Liver (tissue), 3 donors: Measurements from ENCODE around the gene FRRS1.

ENCODE experiments used
- EGR1 ChIP-seq, 2 donors: IDR thresholded peaks; 2 replicates each; pipeline ENCODE4 v1.6.1; 2016 to 2018; ENCODE audit warnings: antibody characterized with exemption in 2 of 2, low read depth in 2 of 2
- FOXA1 ChIP-seq: IDR thresholded peaks from 2 replicates; pipeline ENCODE4 v1.6.1; 2016; ENCODE audit warnings: antibody characterized with exemption
- GABPA ChIP-seq, 2 donors: IDR thresholded peaks in 1 of 2; conservative IDR thresholded peaks in 1 of 2; 2 replicates each; pipeline ENCODE4 v1.6.1; 2016; ENCODE audit warnings: antibody characterized with exemption in 2 of 2, mild to moderate bottlenecking in 1 of 2, moderate library complexity in 1 of 2
- HNF4G ChIP-seq: IDR thresholded peaks from 2 replicates; pipeline ENCODE4 v1.6.1; 2016; ENCODE audit warnings: antibody characterized with exemption
- JUND ChIP-seq, 2 donors: IDR thresholded peaks; 2 replicates each; pipeline ENCODE4 v1.6.1; 2016; ENCODE audit warnings: antibody characterized with exemption in 2 of 2
- RAD21 ChIP-seq, 2 donors: IDR thresholded peaks; 2 replicates each; pipeline ENCODE4 v1.6.1; 2016; ENCODE audit warnings: antibody characterized with exemption in 2 of 2, mild to moderate bottlenecking in 2 of 2
- SP1 ChIP-seq: IDR thresholded peaks from 2 replicates; pipeline ENCODE4 v1.6.1; 2018; ENCODE audit warnings: antibody characterized with exemption, mild to moderate bottlenecking
- TAF1 ChIP-seq: conservative IDR thresholded peaks from 2 replicates; pipeline ENCODE4 v1.6.1; 2016; ENCODE audit warnings: antibody characterized with exemption, mild to moderate bottlenecking
- YY1 ChIP-seq: IDR thresholded peaks from 2 replicates; pipeline ENCODE4 v1.6.1; 2016; ENCODE audit warnings: antibody characterized with exemption, mild to moderate bottlenecking
- TF ChIP-seq, protein P1 (sequence below): fragments of 150-350 bp; IDR thresholded peaks from 2 replicates; pipeline ENCODE4 v1.5.1; 2017; ENCODE audit warnings: improper control_type of control experiment, low read depth, low read length; ENCODE audit not compliant: missing input control
- TF ChIP-seq, protein P2 (sequence below): IDR thresholded peaks from 2 replicates; pipeline ENCODE4 v1.6.1; 2016; ENCODE audit warnings: antibody characterized with exemption
- TF ChIP-seq, protein P3 (sequence below): IDR thresholded peaks from 2 replicates; pipeline ENCODE4 v1.6.1; 2016; ENCODE audit warnings: antibody characterized with exemption, mild to moderate bottlenecking
- TF ChIP-seq, protein P4 (sequence below): IDR thresholded peaks from 2 replicates; pipeline ENCODE4 v1.6.1; 2016; ENCODE audit warnings: antibody characterized with exemption
- donor health status: healthy.
- donor health status: healthy.

DNA sequence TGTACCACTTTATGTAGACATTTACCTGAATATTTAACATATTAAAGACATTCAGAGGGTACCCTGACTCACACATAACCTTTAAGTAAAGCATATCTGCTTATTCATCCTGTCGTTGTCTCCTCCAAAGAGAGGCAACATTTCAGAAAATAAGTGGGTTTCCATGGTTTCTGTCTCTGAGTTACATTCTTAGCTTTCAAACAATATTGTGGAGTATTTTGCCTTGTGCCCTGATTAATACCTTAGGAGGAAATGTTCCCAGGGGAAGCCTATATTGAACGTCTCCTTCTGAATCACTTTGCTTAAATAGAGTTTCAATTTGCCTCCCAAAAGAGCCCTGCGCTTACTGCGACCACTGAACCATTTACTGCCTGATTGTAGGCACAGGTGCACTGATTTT is 94.4 kb downstream of the FRRS1 start:
- no peak for TF ChIP-seq GABPA (IDR thresholded peaks at IDR 0.05 in 1 of 2, conservative IDR thresholded peaks at IDR 0.05 in 1 of 2)
- TF ChIP-seq, protein P1, sequence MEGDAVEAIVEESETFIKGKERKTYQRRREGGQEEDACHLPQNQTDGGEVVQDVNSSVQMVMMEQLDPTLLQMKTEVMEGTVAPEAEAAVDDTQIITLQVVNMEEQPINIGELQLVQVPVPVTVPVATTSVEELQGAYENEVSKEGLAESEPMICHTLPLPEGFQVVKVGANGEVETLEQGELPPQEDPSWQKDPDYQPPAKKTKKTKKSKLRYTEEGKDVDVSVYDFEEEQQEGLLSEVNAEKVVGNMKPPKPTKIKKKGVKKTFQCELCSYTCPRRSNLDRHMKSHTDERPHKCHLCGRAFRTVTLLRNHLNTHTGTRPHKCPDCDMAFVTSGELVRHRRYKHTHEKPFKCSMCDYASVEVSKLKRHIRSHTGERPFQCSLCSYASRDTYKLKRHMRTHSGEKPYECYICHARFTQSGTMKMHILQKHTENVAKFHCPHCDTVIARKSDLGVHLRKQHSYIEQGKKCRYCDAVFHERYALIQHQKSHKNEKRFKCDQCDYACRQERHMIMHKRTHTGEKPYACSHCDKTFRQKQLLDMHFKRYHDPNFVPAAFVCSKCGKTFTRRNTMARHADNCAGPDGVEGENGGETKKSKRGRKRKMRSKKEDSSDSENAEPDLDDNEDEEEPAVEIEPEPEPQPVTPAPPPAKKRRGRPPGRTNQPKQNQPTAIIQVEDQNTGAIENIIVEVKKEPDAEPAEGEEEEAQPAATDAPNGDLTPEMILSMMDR, result no peak
- no peak for TF ChIP-seq FOXA1
- TF ChIP-seq TAF1, result no peak
- TF ChIP-seq, protein P2, sequence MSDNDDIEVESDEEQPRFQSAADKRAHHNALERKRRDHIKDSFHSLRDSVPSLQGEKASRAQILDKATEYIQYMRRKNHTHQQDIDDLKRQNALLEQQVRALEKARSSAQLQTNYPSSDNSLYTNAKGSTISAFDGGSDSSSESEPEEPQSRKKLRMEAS, result no peak
- TF ChIP-seq, protein P3, sequence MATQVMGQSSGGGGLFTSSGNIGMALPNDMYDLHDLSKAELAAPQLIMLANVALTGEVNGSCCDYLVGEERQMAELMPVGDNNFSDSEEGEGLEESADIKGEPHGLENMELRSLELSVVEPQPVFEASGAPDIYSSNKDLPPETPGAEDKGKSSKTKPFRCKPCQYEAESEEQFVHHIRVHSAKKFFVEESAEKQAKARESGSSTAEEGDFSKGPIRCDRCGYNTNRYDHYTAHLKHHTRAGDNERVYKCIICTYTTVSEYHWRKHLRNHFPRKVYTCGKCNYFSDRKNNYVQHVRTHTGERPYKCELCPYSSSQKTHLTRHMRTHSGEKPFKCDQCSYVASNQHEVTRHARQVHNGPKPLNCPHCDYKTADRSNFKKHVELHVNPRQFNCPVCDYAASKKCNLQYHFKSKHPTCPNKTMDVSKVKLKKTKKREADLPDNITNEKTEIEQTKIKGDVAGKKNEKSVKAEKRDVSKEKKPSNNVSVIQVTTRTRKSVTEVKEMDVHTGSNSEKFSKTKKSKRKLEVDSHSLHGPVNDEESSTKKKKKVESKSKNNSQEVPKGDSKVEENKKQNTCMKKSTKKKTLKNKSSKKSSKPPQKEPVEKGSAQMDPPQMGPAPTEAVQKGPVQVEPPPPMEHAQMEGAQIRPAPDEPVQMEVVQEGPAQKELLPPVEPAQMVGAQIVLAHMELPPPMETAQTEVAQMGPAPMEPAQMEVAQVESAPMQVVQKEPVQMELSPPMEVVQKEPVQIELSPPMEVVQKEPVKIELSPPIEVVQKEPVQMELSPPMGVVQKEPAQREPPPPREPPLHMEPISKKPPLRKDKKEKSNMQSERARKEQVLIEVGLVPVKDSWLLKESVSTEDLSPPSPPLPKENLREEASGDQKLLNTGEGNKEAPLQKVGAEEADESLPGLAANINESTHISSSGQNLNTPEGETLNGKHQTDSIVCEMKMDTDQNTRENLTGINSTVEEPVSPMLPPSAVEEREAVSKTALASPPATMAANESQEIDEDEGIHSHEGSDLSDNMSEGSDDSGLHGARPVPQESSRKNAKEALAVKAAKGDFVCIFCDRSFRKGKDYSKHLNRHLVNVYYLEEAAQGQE, result no peak
- no peak for TF ChIP-seq JUND (IDR thresholded peaks at IDR 0.05)
- TF ChIP-seq RAD21 (IDR thresholded peaks at IDR 0.05), result no peak
- no peak for TF ChIP-seq HNF4G
- TF ChIP-seq EGR1 (IDR thresholded peaks at IDR 0.05; ENCODE audit: low read depth in 2 of 2), result no peak
- TF ChIP-seq, protein P4, sequence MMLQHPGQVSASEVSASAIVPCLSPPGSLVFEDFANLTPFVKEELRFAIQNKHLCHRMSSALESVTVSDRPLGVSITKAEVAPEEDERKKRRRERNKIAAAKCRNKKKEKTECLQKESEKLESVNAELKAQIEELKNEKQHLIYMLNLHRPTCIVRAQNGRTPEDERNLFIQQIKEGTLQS, result no peak
- TF ChIP-seq YY1, result no peak
- no peak for TF ChIP-seq SP1
